Choroid plexus epithelial cell (primary cell): ENCODE results near the gene SLC17A7.

ENCODE experiments used
- DNase-seq: peaks from one replicate; pipeline ENCODE4 v3.0.0-alpha.2; 2010; ENCODE audit warnings: low read depth
- H3K4me3 ChIP-seq: 2 replicates; pipeline ENCODE4 v1.5.1; 2011; ENCODE audit warnings: low read depth, mild to moderate bottlenecking, control low read depth, low read length, moderate library complexity
- CTCF ChIP-seq: conservative IDR thresholded peaks from 2 replicates; pipeline ENCODE4 v1.5.1; 2011; ENCODE audit warnings: low read depth, mild to moderate bottlenecking, control low read depth, inconsistent platforms, low read length, moderate library complexity

SLC17A7 gene

GRCh38 chr19:49398931-49399330, 42.4 kb downstream of the SLC17A7 start:
- TF ChIP-seq CTCF, result no peak
- no peak overlapping the region for H3K4me3 ChIP-seq
- no peak for DNase-seq

GRCh38 chr19:49398001-49398615, 43.2 kb downstream of the SLC17A7 start:
- no peak for DNase-seq
- no peak overlapping the region for H3K4me3 ChIP-seq
- no peak for TF ChIP-seq CTCF

- no peak for TF ChIP-seq CTCF
- DNase-seq, result no peak
- H3K4me3 ChIP-seq, result no peak overlapping the region
Observed at GRCh38 chr19:49396738-49397505, 44.4 kb downstream of the SLC17A7 start.

GRCh38 chr19:49395581-49396407, 45.5 kb downstream of the SLC17A7 start:
- DNase-seq, result no peak

GRCh38 chr19:49393881-49394280, 47.4 kb downstream of the SLC17A7 start:
- H3K4me3 ChIP-seq, result no peak overlapping the region
- no peak for DNase-seq
- no peak for TF ChIP-seq CTCF

More at GRCh38 chr19:49395581-49396407, 45.5 kb downstream of the SLC17A7 start:
- H3K4me3 ChIP-seq, result no peak overlapping the region
- TF ChIP-seq CTCF, result no peak

GRCh38 chr19:49391581-49392399, 49.5 kb downstream of the SLC17A7 start:
- peak; percentile 90 for TF ChIP-seq CTCF
- H3K4me3 ChIP-seq, result no peak overlapping the region
- DNase-seq, result peak; percentile 84
